ENCODE data around the gene TMUB1. TPM values are rescaled to one million over a fixed set of nuclear protein-coding genes. Genes with fewer than 3 reads are reported as not detected.

Gene TMUB1
- total RNA-seq, 1 donor from 2014 or later: 18.0 TPM

Other genes with a start within 250 kb of the TMUB1 start
- not detected for gene AOC1, start 231.0 kb downstream of the TMUB1 start, total RNA-seq
- 16.5 TPM for gene KCNH2, start 105.2 kb downstream of the TMUB1 start, total RNA-seq
- gene NOS3, start 92.5 kb downstream of the TMUB1 start, total RNA-seq: 7.0 TPM
- 25.8 TPM for gene ATG9B, start 59.0 kb downstream of the TMUB1 start, total RNA-seq
- 28.6 TPM for gene ABCB8, start 55.0 kb downstream of the TMUB1 start, total RNA-seq
- 0.51 TPM for gene ASIC3, start 35.0 kb downstream of the TMUB1 start, total RNA-seq
- 6.8 TPM for gene CDK5, start 25.6 kb downstream of the TMUB1 start, total RNA-seq
- gene SLC4A2, start 23.9 kb downstream of the TMUB1 start, total RNA-seq: 52.6 TPM
- gene FASTK, start 2.7 kb downstream of the TMUB1 start, total RNA-seq: 95.2 TPM
- gene AGAP3, start 3.0 kb upstream of the TMUB1 start, total RNA-seq: 31.4 TPM
- not detected for gene GBX1, start 84.2 kb upstream of the TMUB1 start, total RNA-seq
- gene ASB10, start 103.8 kb upstream of the TMUB1 start, total RNA-seq: 4.9 TPM
- gene H2BK1, start 127.0 kb upstream of the TMUB1 start, total RNA-seq: not detected
- gene ABCF2, start 143.7 kb upstream of the TMUB1 start, total RNA-seq: 36.9 TPM
- 29.2 TPM for gene CHPF2, start 149.0 kb upstream of the TMUB1 start, total RNA-seq
- gene SMARCD3, start 165.2 kb upstream of the TMUB1 start, total RNA-seq: 72.5 TPM

All from tongue (tissue), 1 donor.